ENCODE data around the gene CDH16. TPM values are rescaled to one million over a fixed set of nuclear protein-coding genes. Genes with fewer than 3 reads are reported as not detected.

Gene CDH16
- total and polyA plus RNA-seq, 11 donors = 0.08 to 1.6 (median 0.17) TPM; not detected in 5

DNA sequence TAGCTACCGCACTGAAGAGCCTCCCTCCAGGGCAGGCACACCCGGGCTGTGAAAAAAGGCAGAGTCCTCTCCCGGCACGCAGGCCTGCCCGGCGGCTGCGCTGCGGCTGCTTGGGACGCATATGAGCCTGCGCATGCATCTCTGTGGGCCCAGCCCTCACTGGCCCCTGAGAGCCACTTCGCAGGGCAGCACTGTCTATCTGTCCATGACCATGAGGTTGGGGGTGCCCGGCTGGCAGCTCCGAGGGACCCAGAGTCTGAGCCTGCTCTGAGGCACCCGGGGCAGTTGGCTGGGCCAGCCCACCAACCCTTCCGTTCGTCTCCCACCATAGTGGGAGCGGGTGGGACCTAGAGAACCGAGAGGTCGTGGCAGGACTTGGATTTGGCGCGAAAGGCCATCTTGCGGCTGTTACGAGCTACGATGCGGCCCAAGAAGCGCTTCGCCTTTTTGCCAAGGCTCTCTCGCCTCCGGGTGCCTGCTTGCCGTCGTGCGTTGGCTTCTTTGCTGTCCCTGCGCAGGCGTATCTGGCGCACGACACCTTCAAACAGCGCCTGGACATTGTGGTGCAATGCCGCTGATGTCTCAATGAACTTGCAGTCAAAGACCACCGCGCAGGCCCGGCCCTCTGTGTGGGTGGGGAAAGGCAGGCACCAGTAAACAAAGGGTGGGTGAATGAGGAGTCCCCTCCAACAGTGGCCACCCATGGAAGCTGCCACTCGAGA is 3.2 kb upstream of the CDH16 start:
- Histone ChIP-seq H3K36me3 (peaks cover 0 to 23% (median 0%) of the 10 kb centered on the region in 9 donors), H3K4me1 (peaks cover 0 to 64% (median 27%) of the 10 kb centered on the region in 12 donors), H3K9me3 (no peaks in the 10 kb centered on the region), H3K27me3 (peaks cover 0 to 39% (median 0%) of the 10 kb centered on the region in 9 donors), H3K4me3 (peak overlapping the region in 10 of 12 donors; percentile 12 to 87 (median 63)), H3K27ac (peak overlapping the region; percentile 80 to 99 (median 93))
- DNase-seq = peak in 1 of 5 donors; percentile 51
- ATAC-seq = no peak
- intact Hi-C loops (cut with DNase I) = no loop called here
- TF ChIP-seq, protein P1, sequence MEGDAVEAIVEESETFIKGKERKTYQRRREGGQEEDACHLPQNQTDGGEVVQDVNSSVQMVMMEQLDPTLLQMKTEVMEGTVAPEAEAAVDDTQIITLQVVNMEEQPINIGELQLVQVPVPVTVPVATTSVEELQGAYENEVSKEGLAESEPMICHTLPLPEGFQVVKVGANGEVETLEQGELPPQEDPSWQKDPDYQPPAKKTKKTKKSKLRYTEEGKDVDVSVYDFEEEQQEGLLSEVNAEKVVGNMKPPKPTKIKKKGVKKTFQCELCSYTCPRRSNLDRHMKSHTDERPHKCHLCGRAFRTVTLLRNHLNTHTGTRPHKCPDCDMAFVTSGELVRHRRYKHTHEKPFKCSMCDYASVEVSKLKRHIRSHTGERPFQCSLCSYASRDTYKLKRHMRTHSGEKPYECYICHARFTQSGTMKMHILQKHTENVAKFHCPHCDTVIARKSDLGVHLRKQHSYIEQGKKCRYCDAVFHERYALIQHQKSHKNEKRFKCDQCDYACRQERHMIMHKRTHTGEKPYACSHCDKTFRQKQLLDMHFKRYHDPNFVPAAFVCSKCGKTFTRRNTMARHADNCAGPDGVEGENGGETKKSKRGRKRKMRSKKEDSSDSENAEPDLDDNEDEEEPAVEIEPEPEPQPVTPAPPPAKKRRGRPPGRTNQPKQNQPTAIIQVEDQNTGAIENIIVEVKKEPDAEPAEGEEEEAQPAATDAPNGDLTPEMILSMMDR (IDR thresholded peaks at IDR 0.05) = no peak
- TF ChIP-seq POLR2A (IDR thresholded peaks at IDR 0.05) = no peak
- 50 to 54% (median 52%) methylated on average over 26 to 42 of the region's 42 CpGs for WGBS, 4 donors

DNA sequence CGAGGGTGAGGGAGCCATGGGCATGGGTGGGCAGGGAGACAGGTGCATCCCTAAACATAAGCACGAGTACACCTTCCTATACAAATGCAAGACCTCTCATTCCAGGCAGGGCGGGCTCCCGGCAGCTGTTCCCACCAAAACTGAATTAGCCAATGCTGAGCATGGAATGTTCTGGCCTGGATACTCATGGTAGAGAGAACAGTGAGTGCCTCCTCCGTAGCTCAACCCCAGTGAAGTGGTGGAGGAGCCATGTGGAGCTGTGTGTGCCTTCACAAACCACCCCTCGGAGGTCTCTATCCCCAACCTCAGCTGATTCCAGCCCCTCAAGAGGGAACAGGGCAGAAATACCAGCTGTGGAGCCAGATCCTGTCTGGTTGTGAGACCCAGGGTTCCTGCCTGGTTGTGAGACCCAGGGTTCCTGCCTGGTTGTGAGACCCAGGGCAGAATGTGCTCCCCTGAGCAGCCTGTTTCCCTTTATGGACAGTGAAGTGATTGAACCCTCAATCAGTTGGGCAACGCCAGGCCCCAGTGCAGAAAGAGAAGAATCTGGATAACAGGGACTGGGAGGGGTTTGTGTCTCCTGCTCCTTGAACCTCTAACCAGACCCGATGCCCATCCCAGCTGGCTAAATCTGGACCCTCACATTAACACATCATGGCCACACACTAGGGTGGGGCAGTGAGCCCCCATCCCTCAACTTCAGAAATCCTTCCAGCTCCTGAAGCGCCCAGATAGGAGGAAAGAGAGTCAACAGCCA is 2.4 kb upstream of the CDH16 start:
- peak; percentile 4 to 53 (median 20) for ATAC-seq
- Histone ChIP-seq H3K4me1 (peaks cover 0 to 57% (median 21%) of the 10 kb centered on the region in 12 donors), H3K4me3 (peak overlapping the region in 4 of 12 donors; percentile 3 to 74 (median 44)), H3K36me3 (peaks cover 0 to 23% (median 0%) of the 10 kb centered on the region in 9 donors), H3K9me3 (no peaks in the 10 kb centered on the region), H3K27me3 (peaks cover 0 to 37% (median 0%) of the 10 kb centered on the region in 9 donors), H3K27ac (peak overlapping the region; percentile 80 to 99 (median 92))
- no peak for DNase-seq
- intact Hi-C loops (cut with DNase I) = no loop called here
- 48 to 59% (median 51%) methylated on average over 9 of the region's 9 CpGs for WGBS, 4 donors
- TF ChIP-seq, protein P1 (IDR thresholded peaks at IDR 0.05) = no peak
- peak in 1 of 2 donors; percentile 14 for TF ChIP-seq POLR2A (IDR thresholded peaks at IDR 0.05)

DNA sequence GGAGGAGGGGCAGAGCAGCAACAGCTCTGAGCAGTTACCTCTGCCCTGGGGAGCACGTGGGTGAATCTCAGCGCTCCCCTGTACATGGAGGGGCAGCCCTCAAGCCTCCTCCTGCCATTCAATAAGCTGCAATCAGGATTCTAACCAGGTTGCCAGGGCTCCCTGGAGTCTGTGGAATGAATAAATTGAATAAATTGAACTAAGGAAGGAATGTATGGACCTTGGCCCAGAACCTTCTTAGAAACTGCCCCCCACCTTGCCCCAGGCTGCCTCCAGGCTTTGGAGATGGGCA is 1.6 kb upstream of the CDH16 start:
- intact Hi-C loops (cut with DNase I) = no loop called here
- ATAC-seq (peak in 1 of 4 donors; percentile 12), DNase-seq (no peak)
- Histone ChIP-seq H3K4me3 (no peak overlapping the region), H3K27me3 (peaks cover 0 to 29% (median 0%) of the 10 kb centered on the region in 9 donors), H3K36me3 (peaks cover 0 to 23% (median 0%) of the 10 kb centered on the region in 9 donors), H3K9me3 (no peaks in the 10 kb centered on the region), H3K4me1 (peaks cover 0 to 52% (median 21%) of the 10 kb centered on the region in 12 donors), H3K27ac (peak overlapping the region; percentile 63 to 99 (median 92))
- TF ChIP-seq, protein P1 (IDR thresholded peaks at IDR 0.05) = no peak
- no peak for TF ChIP-seq POLR2A (IDR thresholded peaks at IDR 0.05)
- WGBS, 4 donors = 23 to 71% (median 41%) methylated on average over 2 of the region's 2 CpGs

Data from heart left ventricle (tissue), 16 donors.